ACC112 (cell line): ENCODE results near the gene JAK3.

Experiments used
- H2AFZ ChIP-seq: fragments of 200-600 bp; sonication (generic); one replicate; pipeline ENCODE4 v1.6.0; 2017; ENCODE audit warnings: antibody characterized with exemption, low read length; ENCODE audit not compliant: unreplicated experiment
- H3K27ac ChIP-seq: fragments of 200-600 bp; sonication (generic); 2 replicates; pipeline ENCODE4 v1.5.1; 2014; ENCODE audit warnings: low read depth, mild to moderate bottlenecking, antibody characterized with exemption, low read length, moderate library complexity
- H3K27me3 ChIP-seq: fragments of 200-600 bp; sonication (generic); 2 replicates; pipeline ENCODE4 v1.6.1; 2014; ENCODE audit warnings: mild to moderate bottlenecking, antibody characterized with exemption, low read length, moderate library complexity, mixed read lengths; ENCODE audit not compliant: insufficient read depth
- H3K36me3 ChIP-seq: fragments of 200-600 bp; sonication (generic); 2 replicates; pipeline ENCODE4 v1.6.1; 2016; ENCODE audit warnings: mild to moderate bottlenecking, antibody characterized with exemption, low read length, moderate library complexity, mixed read lengths; ENCODE audit not compliant: insufficient read depth
- H3K4me1 ChIP-seq: fragments of 200-600 bp; sonication (generic); one replicate; pipeline ENCODE4 v1.6.1; 2016; ENCODE audit warnings: low read length, mixed read lengths; ENCODE audit not compliant: insufficient read depth, unreplicated experiment, control insufficient read depth
- H3K4me3 ChIP-seq: fragments of 200-600 bp; sonication (generic); 2 replicates; pipeline ENCODE4 v1.5.1; 2014; ENCODE audit warnings: mild to moderate bottlenecking, low read depth, low read length
- H3K79me2 ChIP-seq: fragments of 200-600 bp; sonication (generic); one replicate; pipeline ENCODE4 v1.6.0; 2016; ENCODE audit warnings: low read length; ENCODE audit not compliant: control insufficient read depth, unreplicated experiment, insufficient read depth

The JAK3 gene

GRCh38 chr19:17854061-17854460, 6.3 kb upstream of the JAK3 start:
- Histone ChIP-seq H3K79me2 (no peaks in the 10 kb centered on the region), H3K36me3 (no peaks in the 10 kb centered on the region), H3K27ac (no peak overlapping the region), H3K27me3 (no peaks in the 10 kb centered on the region), H3K4me3 (no peak overlapping the region), H2AFZ (no peak overlapping the region), H3K4me1 (peaks cover 6% of the 10 kb centered on the region)

GRCh38 chr19:17848595-17849292, 962 bp upstream of the JAK3 start:
- Histone ChIP-seq H3K4me1 (peaks cover 6% of the 10 kb centered on the region), H3K4me3 (no peak overlapping the region), H3K27ac (no peak overlapping the region), H3K79me2 (peaks cover under 1% of the 10 kb centered on the region), H2AFZ (no peak overlapping the region), H3K27me3 (no peaks in the 10 kb centered on the region), H3K36me3 (no peaks in the 10 kb centered on the region)

GRCh38 chr19:17846146-17846545, 1.6 kb downstream of the JAK3 start:
- H3K36me3 ChIP-seq: no peaks in the 10 kb centered on the region
- H3K27me3 ChIP-seq: no peaks in the 10 kb centered on the region
- H3K79me2 ChIP-seq: peaks cover 3% of the 10 kb centered on the region
- no peak overlapping the region for H2AFZ ChIP-seq
- peaks cover 6% of the 10 kb centered on the region for H3K4me1 ChIP-seq
- H3K27ac ChIP-seq: no peak overlapping the region
- no peak overlapping the region for H3K4me3 ChIP-seq

GRCh38 chr19:17843908-17844490, 3.8 kb downstream of the JAK3 start:
- Histone ChIP-seq H3K4me1 (no peaks in the 10 kb centered on the region), H3K27ac (no peak overlapping the region), H2AFZ (no peak overlapping the region), H3K79me2 (peaks cover 3% of the 10 kb centered on the region), H3K36me3 (no peaks in the 10 kb centered on the region), H3K4me3 (no peak overlapping the region), H3K27me3 (no peaks in the 10 kb centered on the region)

GRCh38 chr19:17843292-17843827, 4.4 kb downstream of the JAK3 start:
- H3K36me3 ChIP-seq: no peaks in the 10 kb centered on the region
- no peak overlapping the region for H3K27ac ChIP-seq
- H3K79me2 ChIP-seq: peaks cover 3% of the 10 kb centered on the region
- no peaks in the 10 kb centered on the region for H3K27me3 ChIP-seq
- no peak overlapping the region for H2AFZ ChIP-seq
- H3K4me3 ChIP-seq: no peak overlapping the region; the same call in 1 of the 2 replicates
- no peaks in the 10 kb centered on the region for H3K4me1 ChIP-seq

GRCh38 chr19:17842663-17843291, 5.0 kb downstream of the JAK3 start:
- H3K27ac ChIP-seq: no peak overlapping the region
- H3K36me3 ChIP-seq: no peaks in the 10 kb centered on the region
- H3K4me1 ChIP-seq: no peaks in the 10 kb centered on the region
- peak overlapping the region; percentile 50 for H2AFZ ChIP-seq
- H3K27me3 ChIP-seq: no peaks in the 10 kb centered on the region
- H3K4me3 ChIP-seq: peak overlapping the region; percentile 79
- H3K79me2 ChIP-seq: peaks cover 3% of the 10 kb centered on the region

GRCh38 chr19:17841810-17842662, 5.7 kb downstream of the JAK3 start:
- H3K79me2 ChIP-seq: peaks cover 3% of the 10 kb centered on the region
- no peaks in the 10 kb centered on the region for H3K27me3 ChIP-seq
- H3K36me3 ChIP-seq: no peaks in the 10 kb centered on the region
- H3K4me1 ChIP-seq: no peaks in the 10 kb centered on the region
- peak overlapping the region; percentile 79 for H3K4me3 ChIP-seq
- H3K27ac ChIP-seq: no peak overlapping the region
- peak overlapping the region; percentile 50 for H2AFZ ChIP-seq

- Histone ChIP-seq H3K27ac (no peak overlapping the region), H3K79me2 (peaks cover 3% of the 10 kb centered on the region), H3K4me1 (no peaks in the 10 kb centered on the region), H2AFZ (no peak overlapping the region), H3K36me3 (no peaks in the 10 kb centered on the region), H3K4me3 (no peak overlapping the region), H3K27me3 (no peaks in the 10 kb centered on the region)
Observed at GRCh38 chr19:17841371-17841809, 6.4 kb downstream of the JAK3 start.

- H3K36me3 ChIP-seq: no peaks in the 10 kb centered on the region
- no peak overlapping the region for H3K4me3 ChIP-seq
- H3K27me3 ChIP-seq: no peaks in the 10 kb centered on the region
Observed at GRCh38 chr19:17840019-17840418, 7.8 kb downstream of the JAK3 start.

GRCh38 chr19:17837972-17838371, 9.8 kb downstream of the JAK3 start:
- no peaks in the 10 kb centered on the region for H3K27me3 ChIP-seq
- no peaks in the 10 kb centered on the region for H3K36me3 ChIP-seq
- no peak overlapping the region for H3K27ac ChIP-seq
- H3K4me1 ChIP-seq: no peaks in the 10 kb centered on the region
- no peak overlapping the region for H3K4me3 ChIP-seq
- H3K79me2 ChIP-seq: no peaks in the 10 kb centered on the region
- no peak overlapping the region for H2AFZ ChIP-seq

More at GRCh38 chr19:17840019-17840418, 7.8 kb downstream of the JAK3 start:
- Histone ChIP-seq H2AFZ (no peak overlapping the region), H3K79me2 (peaks cover 3% of the 10 kb centered on the region), H3K4me1 (no peaks in the 10 kb centered on the region), H3K27ac (no peak overlapping the region)
